Measurements from ENCODE around the gene BTBD6.

DNA sequence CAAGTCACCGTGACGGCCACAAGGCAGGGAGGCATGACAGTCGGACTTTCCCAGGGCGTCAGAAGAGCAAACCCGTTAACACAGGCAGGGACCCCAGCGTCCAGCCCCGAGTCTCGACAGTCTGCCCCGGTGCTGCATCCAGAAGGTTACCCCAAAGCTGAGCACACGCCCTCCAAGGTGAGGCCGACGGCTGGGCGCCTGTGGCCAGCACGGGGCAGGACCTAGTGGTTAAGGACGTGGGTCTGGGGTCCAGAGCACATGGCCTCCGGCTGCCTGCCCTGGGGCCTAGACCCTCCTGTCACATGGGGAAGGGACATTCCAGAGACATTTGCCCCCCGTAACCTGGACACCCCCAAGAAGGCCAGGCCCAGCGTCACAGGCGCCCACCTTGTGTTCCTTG, 29.7 kb upstream of the BTBD6 start:
- TF ChIP-seq, protein P1, sequence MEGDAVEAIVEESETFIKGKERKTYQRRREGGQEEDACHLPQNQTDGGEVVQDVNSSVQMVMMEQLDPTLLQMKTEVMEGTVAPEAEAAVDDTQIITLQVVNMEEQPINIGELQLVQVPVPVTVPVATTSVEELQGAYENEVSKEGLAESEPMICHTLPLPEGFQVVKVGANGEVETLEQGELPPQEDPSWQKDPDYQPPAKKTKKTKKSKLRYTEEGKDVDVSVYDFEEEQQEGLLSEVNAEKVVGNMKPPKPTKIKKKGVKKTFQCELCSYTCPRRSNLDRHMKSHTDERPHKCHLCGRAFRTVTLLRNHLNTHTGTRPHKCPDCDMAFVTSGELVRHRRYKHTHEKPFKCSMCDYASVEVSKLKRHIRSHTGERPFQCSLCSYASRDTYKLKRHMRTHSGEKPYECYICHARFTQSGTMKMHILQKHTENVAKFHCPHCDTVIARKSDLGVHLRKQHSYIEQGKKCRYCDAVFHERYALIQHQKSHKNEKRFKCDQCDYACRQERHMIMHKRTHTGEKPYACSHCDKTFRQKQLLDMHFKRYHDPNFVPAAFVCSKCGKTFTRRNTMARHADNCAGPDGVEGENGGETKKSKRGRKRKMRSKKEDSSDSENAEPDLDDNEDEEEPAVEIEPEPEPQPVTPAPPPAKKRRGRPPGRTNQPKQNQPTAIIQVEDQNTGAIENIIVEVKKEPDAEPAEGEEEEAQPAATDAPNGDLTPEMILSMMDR (IDR thresholded peaks at IDR 0.05): no peak
- TF ChIP-seq POLR2A (IDR thresholded peaks at IDR 0.05): no peak

All from esophagus squamous epithelium (tissue), 4 donors.